Embryonic facial prominence (tissue), 1 donor: ENCODE measurements around the gene WDR81.

Source experiments
- DNase-seq: peaks from one replicate; pipeline ENCODE4 v3.0.0-alpha.2; 2016; ENCODE audit errors: extremely low spot score

Gene WDR81

DNA sequence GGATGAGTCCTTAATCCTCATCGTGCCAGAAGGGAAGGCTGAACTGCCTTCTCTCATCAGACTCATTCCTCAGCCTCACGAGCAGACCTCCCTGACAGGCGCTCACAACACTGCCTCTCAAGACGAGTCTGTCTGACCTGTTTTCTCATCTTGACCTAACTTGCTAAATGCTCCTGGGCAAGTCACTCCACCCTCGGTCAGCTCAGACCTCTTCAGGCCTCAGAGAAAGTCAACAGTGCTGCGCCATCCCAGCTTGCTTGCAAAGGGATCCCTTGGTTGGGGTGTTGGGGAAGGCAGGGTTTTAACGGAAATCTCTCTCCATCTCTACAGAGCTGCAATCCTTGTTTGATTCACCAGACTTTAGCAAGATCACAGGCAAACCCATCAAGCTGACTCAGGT, 52.4 kb downstream of the WDR81 start:
- no peak for DNase-seq

DNA sequence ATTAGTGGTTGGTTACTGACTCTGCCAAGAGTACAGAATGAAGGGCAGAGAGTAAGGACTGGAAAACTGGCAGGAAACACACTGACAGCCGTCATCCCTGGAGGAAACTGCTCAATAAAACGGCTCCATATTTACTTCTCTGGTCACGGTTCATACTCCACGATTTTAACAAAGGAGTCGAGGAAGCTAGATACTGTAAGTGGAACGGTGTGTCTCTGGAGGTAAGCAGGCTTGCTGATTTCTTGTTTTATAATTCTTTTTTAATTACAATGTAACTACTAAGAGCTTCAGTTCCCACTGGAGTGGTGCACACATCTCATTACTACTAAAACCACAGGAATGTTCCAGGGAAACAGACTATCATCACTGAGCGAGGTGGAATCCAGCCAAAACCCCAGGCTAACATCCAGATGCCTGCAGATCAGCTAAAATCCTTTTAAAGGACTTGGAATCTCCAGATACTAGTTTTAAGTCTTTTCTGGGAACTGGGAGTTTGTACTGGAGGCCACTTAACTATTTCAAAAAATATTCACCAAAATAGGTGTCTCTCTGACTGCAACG, 55.1 kb downstream of the WDR81 start:
- peak; percentile 82 for DNase-seq

DNA sequence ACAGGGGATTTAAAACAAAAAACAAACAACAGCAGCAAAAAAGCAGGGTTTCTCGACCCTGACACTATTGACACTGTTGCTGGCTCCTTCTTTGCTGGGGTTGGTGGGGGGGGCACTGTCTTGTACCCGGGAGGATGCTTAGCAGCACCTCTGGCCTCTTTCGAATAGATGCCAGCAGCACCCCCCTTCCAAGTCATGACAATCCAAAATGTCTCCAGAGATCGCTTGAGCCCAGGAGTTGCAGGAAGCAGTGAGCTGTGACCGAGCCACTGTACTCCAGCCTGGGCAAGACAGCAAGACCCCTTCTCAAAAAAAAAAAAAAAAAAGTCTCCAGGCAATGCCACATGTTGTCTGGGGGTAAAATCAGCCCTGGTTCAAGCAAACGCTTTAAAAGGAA, 57.7 kb downstream of the WDR81 start:
- no peak for DNase-seq

DNA sequence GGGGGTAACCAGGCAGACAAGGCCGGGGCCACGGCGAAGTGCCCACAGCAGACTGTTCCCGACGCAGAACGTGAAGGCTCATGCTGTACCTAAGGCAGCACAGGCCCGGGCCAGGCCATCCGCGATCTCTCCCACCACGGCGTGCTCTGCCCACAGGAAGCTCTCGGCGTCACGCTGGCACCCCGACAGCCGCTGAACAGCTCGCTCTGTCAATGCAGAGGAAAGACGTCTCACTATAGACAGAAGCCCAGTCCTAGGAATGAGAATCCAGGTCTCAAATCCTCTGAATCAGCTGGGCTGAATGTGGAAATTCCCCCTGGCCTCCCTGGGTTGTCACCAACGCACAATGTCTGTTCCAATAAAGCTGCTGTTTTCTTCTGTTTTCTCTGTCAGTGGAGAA, 58.8 kb downstream of the WDR81 start:
- no peak for DNase-seq

DNA sequence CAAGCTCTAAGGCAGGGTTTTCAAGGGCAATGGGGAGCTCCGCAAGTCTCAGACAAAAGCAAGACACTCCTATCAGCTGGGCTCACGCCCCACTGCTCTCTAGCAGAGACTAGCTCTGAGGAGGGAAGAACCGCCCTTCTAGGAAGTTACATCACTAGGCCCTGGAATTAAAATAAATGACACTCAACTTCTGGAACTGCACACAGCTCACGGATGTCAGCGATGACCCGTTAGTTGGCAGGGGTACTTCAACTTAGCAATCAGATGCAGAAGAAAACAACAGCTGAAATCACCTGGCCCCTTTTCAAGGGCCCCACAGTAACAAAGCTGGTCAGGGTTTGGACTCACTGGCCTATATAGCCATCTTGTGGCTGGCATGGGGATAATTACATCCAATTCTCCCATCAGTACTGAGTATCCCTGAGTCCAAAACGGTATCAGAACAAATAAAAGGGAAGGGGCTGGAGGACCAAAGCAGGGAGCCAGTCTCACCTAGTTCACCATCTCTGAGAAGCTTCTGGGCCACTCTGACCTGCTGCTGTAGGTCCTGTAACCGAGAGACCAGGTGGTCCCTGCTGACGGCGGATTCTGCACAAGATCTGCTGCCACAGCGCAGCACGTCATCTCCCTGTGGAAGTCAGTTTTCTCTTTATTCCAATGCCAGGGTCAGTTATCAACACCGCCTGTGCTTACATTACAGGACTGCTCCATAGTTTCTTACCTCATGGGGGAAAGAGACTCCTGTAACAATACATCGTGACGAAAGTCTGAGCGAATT, 59.5 kb downstream of the WDR81 start:
- DNase-seq: no peak

DNA sequence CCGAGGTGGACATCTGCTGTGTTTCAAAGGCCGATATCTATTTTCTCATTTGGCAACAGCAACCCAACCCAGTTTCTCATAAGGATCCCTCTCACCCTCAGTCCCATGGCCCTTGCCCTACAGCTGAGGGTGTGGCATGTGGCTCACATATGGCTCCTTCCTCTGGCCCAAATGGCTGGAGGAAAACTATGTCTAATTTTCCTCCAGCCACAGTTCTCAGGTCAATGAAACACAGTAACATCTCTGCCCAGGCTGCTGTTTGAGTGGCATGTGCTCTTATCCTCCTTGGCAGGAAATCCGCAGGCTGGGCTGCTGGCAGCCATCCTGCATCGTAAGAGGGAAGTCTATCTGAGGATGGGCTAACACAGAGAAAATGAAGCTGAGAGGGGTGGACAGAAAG, 61.4 kb downstream of the WDR81 start:
- DNase-seq: no peak

DNA sequence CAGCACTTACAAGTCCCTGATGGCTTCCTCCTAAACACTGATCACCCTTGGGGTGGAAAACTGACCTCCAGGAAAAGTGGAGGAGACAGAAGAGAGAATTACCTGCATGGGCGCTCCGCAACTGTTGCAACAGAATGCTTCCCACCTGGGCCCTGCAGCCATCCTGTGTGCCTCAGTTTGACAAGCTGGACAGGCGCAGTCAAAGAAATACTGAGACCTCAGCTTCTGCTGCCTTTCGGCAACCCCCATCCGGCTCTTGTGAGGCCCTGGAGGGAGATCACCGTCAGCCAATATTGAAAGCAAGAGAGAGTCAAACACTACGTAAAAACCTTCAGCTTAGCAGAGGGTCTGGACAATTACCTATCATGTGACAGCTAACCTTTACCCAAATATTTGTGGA, 62.2 kb downstream of the WDR81 start:
- no peak for DNase-seq

DNA sequence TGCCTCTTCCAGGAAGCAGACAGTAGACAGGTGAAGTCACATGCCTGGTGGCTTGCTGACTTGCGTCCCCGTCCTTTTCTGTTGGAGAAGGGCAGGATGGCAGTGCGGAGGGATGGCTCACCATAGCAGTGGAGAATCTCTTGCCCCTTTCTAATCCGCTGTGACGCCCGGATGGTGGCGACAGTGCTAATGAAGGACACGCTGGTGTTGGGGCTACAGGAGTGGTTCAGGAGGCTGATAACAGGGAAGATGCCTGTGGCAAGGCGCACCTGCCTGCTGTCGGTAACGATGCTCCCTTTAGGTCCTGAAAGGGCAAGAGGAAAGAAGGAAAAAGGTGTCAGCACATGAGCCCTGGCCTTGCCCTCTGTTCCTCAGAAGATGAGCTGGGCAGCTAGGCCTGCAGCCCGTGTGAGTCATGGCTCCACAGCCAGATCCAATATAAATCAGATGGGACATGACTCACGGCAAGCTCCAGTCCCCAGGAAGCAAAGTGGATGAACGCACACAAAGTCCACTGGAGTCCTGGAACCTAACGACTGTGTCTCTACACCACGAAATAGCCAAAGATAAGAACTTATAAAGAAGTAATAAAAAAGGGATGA, 62.9 kb downstream of the WDR81 start:
- no peak for DNase-seq
